ENCODE measurements around the gene ARHGEF40. TPM values are rescaled to one million over a fixed set of nuclear protein-coding genes. Genes with fewer than 3 reads are reported as not detected.

ARHGEF40 gene
- total RNA-seq, 1 experiment from 2014 or later: 74.2 TPM

- TF ChIP-seq ZMAT4 (CRISPR knock-in tag; IDR thresholded peaks at IDR 0.05) (no peak), NFYB (CRISPR knock-in tag; conservative IDR thresholded peaks at IDR 0.05; ENCODE audit: low read depth) (no peak), MAX (CRISPR knock-in tag; IDR thresholded peaks at IDR 0.05) (peak; percentile 31), ZNF425 (CRISPR knock-in tag; conservative IDR thresholded peaks at IDR 0.05) (no peak), E2F5 (CRISPR knock-in tag; IDR thresholded peaks at IDR 0.05) (no peak), NR3C1 (CRISPR knock-in tag; conservative IDR thresholded peaks at IDR 0.05; ENCODE audit: low read depth) (no peak), ATF6 (CRISPR knock-in tag; IDR thresholded peaks at IDR 0.05) (no peak), ZNF121 (CRISPR knock-in tag; IDR thresholded peaks at IDR 0.05) (no peak), SMAD4 (CRISPR knock-in tag; IDR thresholded peaks at IDR 0.05) (no peak)
Observed at GRCh38 chr14:21093769-21094681, 23.9 kb downstream of the ARHGEF40 start (continued).

- Mint-ChIP-seq H3K27me3 (ENCODE audit: low read depth) (no peaks in the 10 kb centered on the region), H3K4me3 (peak overlapping the region; percentile 90), H3K4me1 (peaks cover 68% of the 10 kb centered on the region), H3K9me3 (no peaks in the 10 kb centered on the region), H3K36me3 (peaks cover 22% of the 10 kb centered on the region), H3K27ac (peak overlapping the region; percentile 47; the same call in 1 of the 2 replicates)
- no peak for ATAC-seq
- ChIA-PET CTCF (interaction anchor here (0.6 to 7.5 kb wide), 6 partner anchors 10 to 80 kb away, joined by 3 to 321 read pairs (median 91); partner anchors contain the start of genes ARHGEF40 and TMEM253), POLR2A (interaction anchor here (0.6 to 7.0 kb wide), 4 partner anchors 8 to 81 kb away, joined by 7 to 74 read pairs (median 24); partner anchors contain the start of gene ARHGEF40)
- no peak for DNase-seq (ENCODE audit: low spot score)
- TF ChIP-seq HMGXB4 (CRISPR knock-in tag; IDR thresholded peaks at IDR 0.05) (no peak), MYBL2 (CRISPR knock-in tag; IDR thresholded peaks at IDR 0.05) (no peak), SMAD4 (CRISPR knock-in tag; IDR thresholded peaks at IDR 0.05) (peak; percentile 73; the same call in 1 of the 2 replicates), CREB1 (CRISPR knock-in tag; IDR thresholded peaks at IDR 0.05) (no peak), ARID4B (CRISPR knock-in tag; IDR thresholded peaks at IDR 0.05; ENCODE audit: borderline replicate concordance) (0 out of 2 replicates have a peak, but pooled peaks have one; percentile 57), NR3C1 (CRISPR knock-in tag; conservative IDR thresholded peaks at IDR 0.05; ENCODE audit: low read depth) (no peak), CREM (CRISPR knock-in tag; IDR thresholded peaks at IDR 0.05) (0 out of 2 replicates have a peak, but pooled peaks have one; percentile 37), JUN (CRISPR knock-in tag; IDR thresholded peaks at IDR 0.05) (0 out of 2 replicates have a peak, but pooled peaks have one; percentile 56), ATF3 (CRISPR knock-in tag; conservative IDR thresholded peaks at IDR 0.05) (no peak), TEAD4 (CRISPR knock-in tag; IDR thresholded peaks at IDR 0.05) (0 out of 2 replicates have a peak, but pooled peaks have one; percentile 43), USF1 (CRISPR knock-in tag; IDR thresholded peaks at IDR 0.05) (peak; percentile 66; the same call in 1 of the 2 replicates)
Observed at GRCh38 chr14:21095430-21096205, 25.5 kb downstream of the ARHGEF40 start.

Measured in WTC11 (cell line).